Measurements from ENCODE around the gene PCAT7. TPM values are rescaled to one million over a fixed set of nuclear protein-coding genes. Genes with fewer than 3 reads are reported as not detected.
"Not testable (repeated sequence)": the region's sequence is repeated elsewhere in the genome, so short reads cannot be mapped to it uniquely, and the experiment has no call there.

The PCAT7 gene
- total and polyA plus RNA-seq, 2 experiments from 2014 or later = 4.0 to 5.5 TPM

- TF ChIP-seq, protein P1, sequence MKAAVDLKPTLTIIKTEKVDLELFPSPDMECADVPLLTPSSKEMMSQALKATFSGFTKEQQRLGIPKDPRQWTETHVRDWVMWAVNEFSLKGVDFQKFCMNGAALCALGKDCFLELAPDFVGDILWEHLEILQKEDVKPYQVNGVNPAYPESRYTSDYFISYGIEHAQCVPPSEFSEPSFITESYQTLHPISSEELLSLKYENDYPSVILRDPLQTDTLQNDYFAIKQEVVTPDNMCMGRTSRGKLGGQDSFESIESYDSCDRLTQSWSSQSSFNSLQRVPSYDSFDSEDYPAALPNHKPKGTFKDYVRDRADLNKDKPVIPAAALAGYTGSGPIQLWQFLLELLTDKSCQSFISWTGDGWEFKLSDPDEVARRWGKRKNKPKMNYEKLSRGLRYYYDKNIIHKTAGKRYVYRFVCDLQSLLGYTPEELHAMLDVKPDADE (IDR thresholded peaks at IDR 0.05) = no peak
- TF ChIP-seq NANOG (IDR thresholded peaks at IDR 0.05; ENCODE audit: borderline replicate concordance) = no peak
- no peak for TF ChIP-seq CREB1 (CRISPR knock-in tag; IDR thresholded peaks at IDR 0.05; ENCODE audit: low read depth)
- TF ChIP-seq JUNB (IDR thresholded peaks at IDR 0.05; ENCODE audit: unreplicated experiment) = no peak
- TF ChIP-seq EZH2phosphoT487 (IDR thresholded peaks at IDR 0.05; ENCODE audit: unreplicated experiment) = no peak
- no peak for DNase-seq (ENCODE audit: low spot score)
- no peaks in the 10 kb centered on the region for H4K20me1 ChIP-seq (replicated peaks; ENCODE audit: insufficient read depth)
- no peaks in the 10 kb centered on the region for H3K79me2 ChIP-seq (replicated peaks; ENCODE audit: insufficient read depth)
- no peaks in the 10 kb centered on the region for H3K27me3 ChIP-seq (ENCODE audit: insufficient read depth)
- no peaks in the 10 kb centered on the region for H3K4me1 ChIP-seq (ENCODE audit: insufficient read depth)
- peaks cover 9% of the 10 kb centered on the region for H3K27me3 Mint-ChIP-seq (ENCODE audit: insufficient read depth, low read depth, poor library complexity)
- H3K4me1 Mint-ChIP-seq = peaks cover 4% of the 10 kb centered on the region; the same call in 2 of the 3 replicates
- no peak overlapping the region for H3K27ac ChIP-seq (ENCODE audit: low read depth)
- no peaks in the 10 kb centered on the region for H3K9me3 Mint-ChIP-seq
- ATAC-seq = no peak
- H3K9me2 ChIP-seq (ENCODE audit: insufficient read depth) = no peaks in the 10 kb centered on the region
- no peak overlapping the region for H3K4me3 Mint-ChIP-seq
- no peaks in the 10 kb centered on the region for H3K36me3 ChIP-seq (ENCODE audit: insufficient read depth)
- no peak overlapping the region for H3K4me3 ChIP-seq
- H2AFZ ChIP-seq = no peak overlapping the region
- H3K27ac Mint-ChIP-seq = no peak overlapping the region
- no peak overlapping the region for H3K4me2 ChIP-seq
- H3K36me3 Mint-ChIP-seq (ENCODE audit: low read depth) = no peaks in the 10 kb centered on the region
- no peaks in the 10 kb centered on the region for H3F3A ChIP-seq (replicated peaks; ENCODE audit: low read depth)
Measured at GRCh38 chr9:94588681-94589080, 33.8 kb downstream of the PCAT7 start.

GRCh38 chr9:94591046-94591545, 36.2 kb downstream of the PCAT7 start:
- not testable (repeated sequence) for H4K20me1 ChIP-seq (replicated peaks; ENCODE audit: insufficient read depth); H3K79me2 ChIP-seq (replicated peaks; ENCODE audit: insufficient read depth); H3K4me3 Mint-ChIP-seq; H3K9me3 Mint-ChIP-seq; H2AFZ ChIP-seq; DNase-seq (ENCODE audit: low spot score); ATAC-seq; H3K4me2 ChIP-seq; H3K9me2 ChIP-seq (ENCODE audit: insufficient read depth); H3F3A ChIP-seq (replicated peaks; ENCODE audit: low read depth); H3K4me3 ChIP-seq; H3K27ac Mint-ChIP-seq; H3K27ac ChIP-seq (ENCODE audit: low read depth); H3K36me3 Mint-ChIP-seq (ENCODE audit: low read depth); H3K27me3 Mint-ChIP-seq (ENCODE audit: insufficient read depth, low read depth, poor library complexity); H3K4me1 Mint-ChIP-seq; H3K36me3 ChIP-seq (ENCODE audit: insufficient read depth); H3K4me1 ChIP-seq (ENCODE audit: insufficient read depth); H3K27me3 ChIP-seq (ENCODE audit: insufficient read depth)

GRCh38 chr9:94591876-94592275, 37.0 kb downstream of the PCAT7 start:
- H2AFZ ChIP-seq = no peak overlapping the region
- Mint-ChIP-seq H3K4me1 (peaks cover 4% of the 10 kb centered on the region; the same call in 2 of the 3 replicates), H3K27ac (no peak overlapping the region), H3K36me3 (ENCODE audit: low read depth) (no peaks in the 10 kb centered on the region), H3K27me3 (ENCODE audit: insufficient read depth, low read depth, poor library complexity) (peaks cover 9% of the 10 kb centered on the region), H3K9me3 (no peaks in the 10 kb centered on the region), H3K4me3 (no peak overlapping the region)
- no peaks in the 10 kb centered on the region for H3F3A ChIP-seq (replicated peaks; ENCODE audit: low read depth)
- no peaks in the 10 kb centered on the region for H4K20me1 ChIP-seq (replicated peaks; ENCODE audit: insufficient read depth)
- ATAC-seq (no peak), DNase-seq (ENCODE audit: low spot score) (no peak)
- no peaks in the 10 kb centered on the region for H3K4me1 ChIP-seq (ENCODE audit: insufficient read depth)
- no peak overlapping the region for H3K27ac ChIP-seq (ENCODE audit: low read depth)
- no peaks in the 10 kb centered on the region for H3K36me3 ChIP-seq (ENCODE audit: insufficient read depth)
- H3K27me3 ChIP-seq (ENCODE audit: insufficient read depth) = no peaks in the 10 kb centered on the region
- no peaks in the 10 kb centered on the region for H3K9me2 ChIP-seq (ENCODE audit: insufficient read depth)
- H3K79me2 ChIP-seq (replicated peaks; ENCODE audit: insufficient read depth) = no peaks in the 10 kb centered on the region
- no peak overlapping the region for H3K4me3 ChIP-seq
- H3K4me2 ChIP-seq = no peak overlapping the region
- TF ChIP-seq, protein P2, sequence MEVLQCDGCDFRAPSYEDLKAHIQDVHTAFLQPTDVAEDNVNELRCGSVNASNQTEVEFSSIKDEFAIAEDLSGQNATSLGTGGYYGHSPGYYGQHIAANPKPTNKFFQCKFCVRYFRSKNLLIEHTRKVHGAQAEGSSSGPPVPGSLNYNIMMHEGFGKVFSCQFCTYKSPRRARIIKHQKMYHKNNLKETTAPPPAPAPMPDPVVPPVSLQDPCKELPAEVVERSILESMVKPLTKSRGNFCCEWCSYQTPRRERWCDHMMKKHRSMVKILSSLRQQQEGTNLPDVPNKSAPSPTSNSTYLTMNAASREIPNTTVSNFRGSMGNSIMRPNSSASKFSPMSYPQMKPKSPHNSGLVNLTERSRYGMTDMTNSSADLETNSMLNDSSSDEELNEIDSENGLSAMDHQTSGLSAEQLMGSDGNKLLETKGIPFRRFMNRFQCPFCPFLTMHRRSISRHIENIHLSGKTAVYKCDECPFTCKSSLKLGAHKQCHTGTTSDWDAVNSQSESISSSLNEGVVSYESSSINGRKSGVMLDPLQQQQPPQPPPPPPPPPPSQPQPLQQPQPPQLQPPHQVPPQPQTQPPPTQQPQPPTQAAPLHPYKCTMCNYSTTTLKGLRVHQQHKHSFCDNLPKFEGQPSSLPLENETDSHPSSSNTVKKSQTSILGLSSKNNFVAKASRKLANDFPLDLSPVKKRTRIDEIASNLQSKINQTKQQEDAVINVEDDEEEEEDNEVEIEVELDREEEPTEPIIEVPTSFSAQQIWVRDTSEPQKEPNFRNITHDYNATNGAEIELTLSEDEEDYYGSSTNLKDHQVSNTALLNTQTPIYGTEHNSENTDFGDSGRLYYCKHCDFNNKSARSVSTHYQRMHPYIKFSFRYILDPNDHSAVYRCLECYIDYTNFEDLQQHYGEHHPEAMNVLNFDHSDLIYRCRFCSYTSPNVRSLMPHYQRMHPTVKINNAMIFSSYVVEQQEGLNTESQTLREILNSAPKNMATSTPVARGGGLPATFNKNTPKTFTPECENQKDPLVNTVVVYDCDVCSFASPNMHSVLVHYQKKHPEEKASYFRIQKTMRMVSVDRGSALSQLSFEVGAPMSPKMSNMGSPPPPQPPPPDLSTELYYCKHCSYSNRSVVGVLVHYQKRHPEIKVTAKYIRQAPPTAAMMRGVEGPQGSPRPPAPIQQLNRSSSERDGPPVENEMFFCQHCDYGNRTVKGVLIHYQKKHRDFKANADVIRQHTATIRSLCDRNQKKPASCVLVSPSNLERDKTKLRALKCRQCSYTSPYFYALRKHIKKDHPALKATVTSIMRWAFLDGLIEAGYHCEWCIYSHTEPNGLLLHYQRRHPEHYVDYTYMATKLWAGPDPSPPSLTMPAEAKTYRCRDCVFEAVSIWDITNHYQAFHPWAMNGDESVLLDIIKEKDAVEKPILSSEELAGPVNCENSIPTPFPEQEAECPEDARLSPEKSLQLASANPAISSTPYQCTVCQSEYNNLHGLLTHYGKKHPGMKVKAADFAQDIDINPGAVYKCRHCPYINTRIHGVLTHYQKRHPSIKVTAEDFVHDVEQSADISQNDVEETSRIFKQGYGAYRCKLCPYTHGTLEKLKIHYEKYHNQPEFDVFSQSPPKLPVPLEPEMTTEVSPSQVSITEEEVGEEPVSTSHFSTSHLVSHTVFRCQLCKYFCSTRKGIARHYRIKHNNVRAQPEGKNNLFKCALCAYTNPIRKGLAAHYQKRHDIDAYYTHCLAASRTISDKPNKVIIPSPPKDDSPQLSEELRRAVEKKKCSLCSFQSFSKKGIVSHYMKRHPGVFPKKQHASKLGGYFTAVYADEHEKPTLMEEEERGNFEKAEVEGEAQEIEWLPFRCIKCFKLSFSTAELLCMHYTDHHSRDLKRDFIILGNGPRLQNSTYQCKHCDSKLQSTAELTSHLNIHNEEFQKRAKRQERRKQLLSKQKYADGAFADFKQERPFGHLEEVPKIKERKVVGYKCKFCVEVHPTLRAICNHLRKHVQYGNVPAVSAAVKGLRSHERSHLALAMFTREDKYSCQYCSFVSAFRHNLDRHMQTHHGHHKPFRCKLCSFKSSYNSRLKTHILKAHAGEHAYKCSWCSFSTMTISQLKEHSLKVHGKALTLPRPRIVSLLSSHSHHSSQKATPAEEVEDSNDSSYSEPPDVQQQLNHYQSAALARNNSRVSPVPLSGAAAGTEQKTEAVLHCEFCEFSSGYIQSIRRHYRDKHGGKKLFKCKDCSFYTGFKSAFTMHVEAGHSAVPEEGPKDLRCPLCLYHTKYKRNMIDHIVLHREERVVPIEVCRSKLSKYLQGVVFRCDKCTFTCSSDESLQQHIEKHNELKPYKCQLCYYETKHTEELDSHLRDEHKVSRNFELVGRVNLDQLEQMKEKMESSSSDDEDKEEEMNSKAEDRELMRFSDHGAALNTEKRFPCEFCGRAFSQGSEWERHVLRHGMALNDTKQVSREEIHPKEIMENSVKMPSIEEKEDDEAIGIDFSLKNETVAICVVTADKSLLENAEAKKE (CRISPR knock-in tag; IDR thresholded peaks at IDR 0.05) = no peak

Measured in GM23338 (cell line).